ENCODE results near the gene IL12B. TPM values are rescaled to one million over a fixed set of nuclear protein-coding genes. Genes with fewer than 3 reads are reported as not detected.
A peak's percentile ranks its signal among the peaks of the same experiment; 100 is the strongest.

Gene IL12B
- total RNA-seq, 1 donor from 2014 or later, result not detected

GRCh38 chr5:159342840-159343239 lies 12.6 kb upstream of the IL12B start:
- no peaks in the 10 kb centered on the region for H3K9me3 ChIP-seq
- TF ChIP-seq, protein P1, sequence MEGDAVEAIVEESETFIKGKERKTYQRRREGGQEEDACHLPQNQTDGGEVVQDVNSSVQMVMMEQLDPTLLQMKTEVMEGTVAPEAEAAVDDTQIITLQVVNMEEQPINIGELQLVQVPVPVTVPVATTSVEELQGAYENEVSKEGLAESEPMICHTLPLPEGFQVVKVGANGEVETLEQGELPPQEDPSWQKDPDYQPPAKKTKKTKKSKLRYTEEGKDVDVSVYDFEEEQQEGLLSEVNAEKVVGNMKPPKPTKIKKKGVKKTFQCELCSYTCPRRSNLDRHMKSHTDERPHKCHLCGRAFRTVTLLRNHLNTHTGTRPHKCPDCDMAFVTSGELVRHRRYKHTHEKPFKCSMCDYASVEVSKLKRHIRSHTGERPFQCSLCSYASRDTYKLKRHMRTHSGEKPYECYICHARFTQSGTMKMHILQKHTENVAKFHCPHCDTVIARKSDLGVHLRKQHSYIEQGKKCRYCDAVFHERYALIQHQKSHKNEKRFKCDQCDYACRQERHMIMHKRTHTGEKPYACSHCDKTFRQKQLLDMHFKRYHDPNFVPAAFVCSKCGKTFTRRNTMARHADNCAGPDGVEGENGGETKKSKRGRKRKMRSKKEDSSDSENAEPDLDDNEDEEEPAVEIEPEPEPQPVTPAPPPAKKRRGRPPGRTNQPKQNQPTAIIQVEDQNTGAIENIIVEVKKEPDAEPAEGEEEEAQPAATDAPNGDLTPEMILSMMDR (IDR thresholded peaks at IDR 0.05), result no peak
- DNase-seq (no peak), ATAC-seq (no peak)
- no peaks in the 10 kb centered on the region for H3K27me3 ChIP-seq
- no peaks in the 10 kb centered on the region for H3K36me3 ChIP-seq
- peaks cover 15% of the 10 kb centered on the region for H3K4me1 ChIP-seq
- intact Hi-C loops (cut with DNase I), result no loop called here
- no peak overlapping the region for H3K4me3 ChIP-seq
- no peak overlapping the region for H3K27ac ChIP-seq

GRCh38 chr5:159341906-159342310 lies 11.6 kb upstream of the IL12B start:
- H3K9me3 ChIP-seq, result no peaks in the 10 kb centered on the region
- DNase-seq (peak; percentile 72), ATAC-seq (peak; percentile 84)
- intact Hi-C loops (cut with DNase I), result no loop called here
- H3K36me3 ChIP-seq, result no peaks in the 10 kb centered on the region
- no peaks in the 10 kb centered on the region for H3K27me3 ChIP-seq
- H3K4me1 ChIP-seq, result peaks cover 15% of the 10 kb centered on the region
- H3K4me3 ChIP-seq, result no peak overlapping the region
- TF ChIP-seq, protein P1 (IDR thresholded peaks at IDR 0.05), result no peak
- peak overlapping the region; percentile 31 for H3K27ac ChIP-seq

DNA sequence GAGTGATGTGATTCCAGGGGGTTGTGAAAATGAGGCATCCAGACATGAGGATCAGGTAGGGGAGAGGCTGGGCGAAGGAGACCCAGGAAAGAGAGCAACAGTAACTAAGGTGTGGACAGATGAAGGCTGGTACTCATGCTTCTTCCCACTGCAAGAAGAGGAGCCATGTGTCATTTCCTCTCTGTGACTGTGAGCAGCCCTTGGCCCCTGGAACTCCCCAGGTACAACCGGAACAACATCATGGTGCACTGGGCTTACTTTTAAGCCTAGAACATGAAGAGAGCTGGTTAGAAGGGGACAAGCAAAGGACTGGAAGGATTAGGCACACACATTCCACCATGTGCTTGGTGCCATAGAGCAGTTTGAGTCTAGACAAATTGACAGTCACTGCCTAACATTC lies 10.9 kb upstream of the IL12B start:
- H3K4me3 ChIP-seq, result no peak overlapping the region
- DNase-seq (no peak), ATAC-seq (no peak)
- H3K9me3 ChIP-seq, result no peaks in the 10 kb centered on the region
- H3K27ac ChIP-seq, result peak overlapping the region; percentile 31
- H3K27me3 ChIP-seq, result no peaks in the 10 kb centered on the region
- TF ChIP-seq, protein P1 (IDR thresholded peaks at IDR 0.05), result no peak
- intact Hi-C loops (cut with DNase I), result no loop called here
- H3K36me3 ChIP-seq, result no peaks in the 10 kb centered on the region
- H3K4me1 ChIP-seq, result peaks cover 15% of the 10 kb centered on the region

GRCh38 chr5:159340511-159340910 lies 10.2 kb upstream of the IL12B start:
- ATAC-seq (no peak), DNase-seq (no peak)
- Histone ChIP-seq H3K9me3 (no peaks in the 10 kb centered on the region), H3K36me3 (no peaks in the 10 kb centered on the region), H3K27ac (no peak overlapping the region), H3K27me3 (no peaks in the 10 kb centered on the region), H3K4me3 (no peak overlapping the region), H3K4me1 (peaks cover 15% of the 10 kb centered on the region)
- intact Hi-C loops (cut with DNase I), result no loop called here
- TF ChIP-seq, protein P1 (IDR thresholded peaks at IDR 0.05), result no peak

GRCh38 chr5:159339460-159339859 lies 9.2 kb upstream of the IL12B start:
- Histone ChIP-seq H3K27me3 (no peaks in the 10 kb centered on the region), H3K4me3 (no peak overlapping the region), H3K27ac (no peak overlapping the region), H3K4me1 (peaks cover 15% of the 10 kb centered on the region), H3K9me3 (no peaks in the 10 kb centered on the region), H3K36me3 (no peaks in the 10 kb centered on the region)
- intact Hi-C loops (cut with DNase I), result no loop called here
- no peak for ATAC-seq
- TF ChIP-seq, protein P1 (IDR thresholded peaks at IDR 0.05), result no peak
- DNase-seq, result no peak

GRCh38 chr5:159338118-159338517 lies 7.8 kb upstream of the IL12B start:
- Histone ChIP-seq H3K4me3 (no peak overlapping the region), H3K9me3 (no peaks in the 10 kb centered on the region), H3K27ac (no peak overlapping the region), H3K36me3 (no peaks in the 10 kb centered on the region), H3K4me1 (peaks cover 15% of the 10 kb centered on the region), H3K27me3 (no peaks in the 10 kb centered on the region)
- intact Hi-C loops (cut with DNase I), result no loop called here
- DNase-seq (no peak), ATAC-seq (no peak)
- TF ChIP-seq, protein P1 (IDR thresholded peaks at IDR 0.05), result no peak
